ENCODE measurements around the gene FASTK.

The FASTK gene

DNA sequence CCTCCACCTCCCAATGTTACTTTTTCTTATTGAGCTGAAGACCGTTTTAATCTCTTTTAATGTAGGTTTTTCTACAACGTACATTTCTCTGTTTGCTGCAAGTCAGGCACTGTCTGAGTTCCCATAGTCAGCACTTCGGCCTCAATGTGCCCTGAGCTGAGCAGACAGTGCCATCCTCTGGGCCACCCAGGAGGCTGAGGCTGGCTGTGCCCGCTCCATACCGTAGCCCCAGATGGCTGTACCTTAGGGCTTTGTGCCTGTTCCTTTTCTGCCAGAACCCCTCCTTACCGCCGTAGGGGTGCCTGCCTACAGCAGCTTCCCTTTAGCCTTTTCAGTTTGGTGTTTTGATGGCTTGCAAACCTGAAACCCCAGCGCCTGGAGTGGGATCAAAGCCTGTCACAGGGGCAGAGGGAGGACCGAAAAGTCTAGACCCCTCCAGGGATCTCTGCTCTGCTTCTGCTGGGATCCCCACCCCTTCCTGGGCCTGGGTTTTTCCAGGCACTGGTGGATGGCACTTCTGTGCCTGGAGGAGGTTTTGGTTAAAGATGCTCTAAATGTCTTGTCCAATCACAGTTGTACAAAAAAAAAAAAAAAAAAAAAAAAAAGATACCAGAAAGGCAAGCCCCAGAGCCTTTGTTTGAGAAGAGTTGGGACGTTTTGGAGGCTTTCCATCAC lies 14.7 kb upstream of the FASTK start:
- Mint-ChIP-seq H3K36me3 (peaks cover 0 to 4% of the 10 kb centered on the region in 2 donors), H3K27ac (no peak overlapping the region), H3K27me3 (peaks cover 0 to 29% of the 10 kb centered on the region in 2 donors), H3K4me3 (no peak overlapping the region), H3K4me1 (no peaks in the 10 kb centered on the region), H3K9me3 (no peaks in the 10 kb centered on the region)
- DNase-seq (no peak), ATAC-seq (replicated peaks) (no peak)

DNA sequence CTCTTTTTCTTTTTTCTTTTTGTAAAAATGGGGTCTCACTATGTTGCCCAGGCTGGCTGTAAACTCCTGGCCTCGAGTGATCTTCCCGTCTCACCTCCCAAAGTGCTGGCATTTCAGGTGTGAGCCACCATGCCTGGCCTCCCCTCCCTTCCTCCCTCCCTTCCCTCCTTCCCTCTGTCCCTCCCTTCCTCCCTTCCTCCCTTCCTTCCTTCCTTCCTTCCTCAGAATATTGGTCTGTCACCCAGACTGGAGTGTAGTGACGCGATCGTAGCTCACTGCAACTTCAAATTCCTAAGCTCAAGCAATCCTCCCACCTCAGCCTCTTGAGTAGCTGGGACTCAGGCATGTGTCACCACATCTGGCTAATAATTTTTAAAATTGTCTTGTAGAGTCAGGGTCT lies 14.1 kb upstream of the FASTK start:
- no peak overlapping the region for H3K27ac Mint-ChIP-seq

DNA sequence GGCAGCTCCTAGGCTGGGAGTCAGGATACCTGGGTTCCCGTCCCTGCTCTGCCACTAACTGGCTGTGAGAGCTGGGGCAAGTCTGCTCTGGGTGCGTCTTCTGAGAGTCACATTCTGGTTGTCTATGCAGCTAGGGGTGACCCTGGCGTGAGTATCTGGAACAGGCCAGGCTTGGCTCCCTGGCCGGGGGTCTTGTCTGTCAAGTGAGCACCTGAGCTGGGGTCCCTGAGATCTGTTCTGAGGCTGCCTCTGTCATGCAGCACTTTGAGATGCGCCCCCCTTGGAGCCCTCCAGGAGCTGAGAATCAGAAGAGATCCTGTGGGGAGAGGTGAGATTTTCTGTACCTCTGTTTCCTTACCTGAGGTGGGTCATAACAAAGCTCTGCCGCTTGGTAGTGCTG lies 13.1 kb upstream of the FASTK start:
- no peak overlapping the region for H3K27ac Mint-ChIP-seq
- ATAC-seq (replicated peaks) = no peak
- H3K9me3 Mint-ChIP-seq = no peaks in the 10 kb centered on the region
- DNase-seq = no peak
- H3K4me3 Mint-ChIP-seq = no peak overlapping the region
- peaks cover 0 to 8% of the 10 kb centered on the region in 2 donors for H3K36me3 Mint-ChIP-seq
- peaks cover 8 to 10% of the 10 kb centered on the region in 2 donors for H3K4me1 Mint-ChIP-seq
- H3K27me3 Mint-ChIP-seq = peaks cover 12 to 44% of the 10 kb centered on the region in 2 donors

More for the DNA sequence above, 14.1 kb upstream of the FASTK start:
- Mint-ChIP-seq H3K4me1 (peaks cover 0 to 2% of the 10 kb centered on the region in 2 donors), H3K27me3 (peaks cover 3 to 35% of the 10 kb centered on the region in 2 donors), H3K4me3 (no peak overlapping the region), H3K9me3 (no peaks in the 10 kb centered on the region), H3K36me3 (peaks cover 0 to 7% of the 10 kb centered on the region in 2 donors)
- ATAC-seq (replicated peaks) (no peak), DNase-seq (no peak)

DNA sequence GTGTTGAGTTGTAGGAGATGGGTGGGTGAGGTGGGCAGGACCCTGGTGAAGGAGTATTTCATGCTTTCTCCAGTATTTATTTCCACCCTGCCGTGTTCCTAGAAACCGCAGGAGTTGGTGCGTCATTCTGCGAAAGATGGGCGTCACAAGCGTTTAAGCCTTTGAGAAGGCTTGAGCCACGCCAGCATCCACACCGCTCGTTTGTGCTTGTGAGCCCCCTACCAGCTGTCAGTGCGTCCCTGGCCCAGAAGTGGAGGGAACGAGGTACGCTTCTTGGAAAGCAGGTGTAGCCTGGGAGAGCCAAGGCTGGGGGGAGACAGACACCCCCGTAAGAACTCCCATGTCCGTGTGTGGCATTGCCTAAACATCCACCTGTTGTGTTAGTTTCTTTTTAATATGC lies 11.4 kb upstream of the FASTK start:
- DNase-seq = no peak
- H3K9me3 Mint-ChIP-seq = no peaks in the 10 kb centered on the region
- H3K27me3 Mint-ChIP-seq = peaks cover 12 to 53% of the 10 kb centered on the region in 2 donors
- no peak overlapping the region for H3K4me3 Mint-ChIP-seq
- peaks cover 14 to 24% of the 10 kb centered on the region in 2 donors for H3K4me1 Mint-ChIP-seq
- ATAC-seq (replicated peaks) = no peak
- H3K36me3 Mint-ChIP-seq = peaks cover 0 to 8% of the 10 kb centered on the region in 2 donors
- H3K27ac Mint-ChIP-seq = no peak overlapping the region

DNA sequence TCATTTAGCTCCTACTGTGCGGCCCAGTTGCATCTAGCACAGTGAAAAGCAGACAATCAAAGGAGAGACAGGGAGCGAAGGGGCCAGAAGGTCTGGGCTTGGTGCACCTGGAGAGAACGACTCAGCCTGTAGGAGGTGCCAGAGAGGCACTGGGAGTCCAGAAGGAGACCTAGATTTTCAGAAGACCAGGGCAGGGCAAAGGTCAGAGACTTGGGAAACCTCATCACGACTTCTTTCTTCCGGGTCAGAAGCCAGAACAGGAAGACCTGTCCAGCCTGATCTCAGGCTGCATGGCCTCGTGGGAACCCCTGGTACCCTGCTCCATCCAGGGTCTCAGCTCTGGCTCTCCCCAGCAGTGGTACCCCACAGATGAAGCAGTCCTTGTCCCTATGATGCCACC lies 10.8 kb upstream of the FASTK start:
- Mint-ChIP-seq H3K4me3 (no peak overlapping the region), H3K27ac (no peak overlapping the region), H3K4me1 (peaks cover 14 to 26% of the 10 kb centered on the region in 2 donors), H3K9me3 (no peaks in the 10 kb centered on the region), H3K36me3 (peaks cover 0 to 8% of the 10 kb centered on the region in 2 donors), H3K27me3 (peaks cover 12 to 56% of the 10 kb centered on the region in 2 donors)
- no peak for ATAC-seq (replicated peaks)
- no peak for DNase-seq

DNA sequence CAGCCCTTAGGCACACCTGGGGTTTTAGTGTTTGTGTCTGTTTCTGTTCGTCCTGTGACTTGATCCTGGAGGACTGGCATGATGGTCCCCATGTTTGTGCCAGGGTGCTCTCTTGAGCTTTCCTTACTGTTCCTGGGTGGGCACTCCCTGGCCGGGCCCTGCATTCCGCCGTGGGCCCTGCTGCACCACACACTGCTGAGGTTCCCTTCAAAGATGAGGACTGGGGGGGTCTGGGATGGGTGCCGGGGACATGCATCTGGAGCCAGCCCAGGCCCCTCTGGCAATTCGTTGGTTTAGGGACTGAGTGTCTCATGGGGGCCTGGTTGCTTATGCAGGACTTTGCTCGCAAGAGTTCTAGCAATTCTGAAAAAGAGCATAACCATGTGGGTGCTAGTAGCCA lies 10.4 kb upstream of the FASTK start:
- DNase-seq (no peak), ATAC-seq (replicated peaks) (no peak)
- peaks cover 14 to 28% of the 10 kb centered on the region in 2 donors for H3K4me1 Mint-ChIP-seq
- H3K4me3 Mint-ChIP-seq = no peak overlapping the region
- H3K27ac Mint-ChIP-seq = no peak overlapping the region
- no peaks in the 10 kb centered on the region for H3K9me3 Mint-ChIP-seq
- peaks cover 0 to 8% of the 10 kb centered on the region in 2 donors for H3K36me3 Mint-ChIP-seq
- H3K27me3 Mint-ChIP-seq = peaks cover 13 to 58% of the 10 kb centered on the region in 2 donors

DNA sequence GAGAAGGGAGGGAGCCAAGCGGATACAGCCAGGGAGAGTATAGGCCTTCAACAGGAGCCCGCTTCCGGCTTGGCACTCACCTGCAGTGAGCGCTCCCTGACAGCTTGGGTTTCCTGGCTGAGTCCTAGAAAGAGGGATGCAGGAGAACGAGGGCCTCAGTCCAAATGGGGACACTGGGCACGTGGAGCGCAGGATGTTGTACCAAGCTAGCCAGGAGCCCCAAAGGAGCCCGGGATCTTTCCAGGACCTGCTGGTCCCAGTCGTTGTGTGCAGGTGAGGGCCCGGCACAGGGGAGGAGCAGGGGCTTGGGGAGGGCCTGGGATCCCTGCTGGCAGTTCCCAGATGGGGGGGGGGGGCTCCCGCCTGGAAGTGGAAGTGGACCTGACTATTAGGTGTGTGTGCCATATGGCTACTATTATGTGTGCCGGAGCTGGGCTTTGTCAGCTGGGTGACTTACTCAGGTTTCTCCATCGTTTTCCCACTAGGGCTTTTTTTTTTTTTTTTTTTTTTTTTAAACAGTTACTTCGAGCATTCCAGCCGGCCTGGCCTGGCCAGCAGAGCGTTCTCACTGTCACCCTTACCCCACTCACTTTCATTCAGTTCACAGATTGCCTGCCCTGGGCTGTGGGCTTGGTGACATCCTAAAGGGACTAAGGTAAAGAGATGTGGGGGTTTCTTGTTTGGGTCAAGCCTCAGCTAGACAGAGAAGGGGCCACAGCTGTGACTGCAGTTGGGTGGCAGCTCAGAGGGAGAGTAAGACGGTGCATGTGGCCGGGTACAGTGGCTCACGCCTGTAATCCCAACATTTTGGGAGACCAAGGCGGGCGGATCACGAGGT lies 9.5 kb upstream of the FASTK start:
- H3K4me3 Mint-ChIP-seq = no peak overlapping the region
- ATAC-seq (replicated peaks) (no peak), DNase-seq (no peak)
- peaks cover 22 to 67% of the 10 kb centered on the region in 2 donors for H3K27me3 Mint-ChIP-seq
- peaks cover 0 to 11% of the 10 kb centered on the region in 2 donors for H3K36me3 Mint-ChIP-seq
- no peaks in the 10 kb centered on the region for H3K9me3 Mint-ChIP-seq
- H3K27ac Mint-ChIP-seq = no peak overlapping the region
- peaks cover 23 to 37% of the 10 kb centered on the region in 2 donors for H3K4me1 Mint-ChIP-seq

DNA sequence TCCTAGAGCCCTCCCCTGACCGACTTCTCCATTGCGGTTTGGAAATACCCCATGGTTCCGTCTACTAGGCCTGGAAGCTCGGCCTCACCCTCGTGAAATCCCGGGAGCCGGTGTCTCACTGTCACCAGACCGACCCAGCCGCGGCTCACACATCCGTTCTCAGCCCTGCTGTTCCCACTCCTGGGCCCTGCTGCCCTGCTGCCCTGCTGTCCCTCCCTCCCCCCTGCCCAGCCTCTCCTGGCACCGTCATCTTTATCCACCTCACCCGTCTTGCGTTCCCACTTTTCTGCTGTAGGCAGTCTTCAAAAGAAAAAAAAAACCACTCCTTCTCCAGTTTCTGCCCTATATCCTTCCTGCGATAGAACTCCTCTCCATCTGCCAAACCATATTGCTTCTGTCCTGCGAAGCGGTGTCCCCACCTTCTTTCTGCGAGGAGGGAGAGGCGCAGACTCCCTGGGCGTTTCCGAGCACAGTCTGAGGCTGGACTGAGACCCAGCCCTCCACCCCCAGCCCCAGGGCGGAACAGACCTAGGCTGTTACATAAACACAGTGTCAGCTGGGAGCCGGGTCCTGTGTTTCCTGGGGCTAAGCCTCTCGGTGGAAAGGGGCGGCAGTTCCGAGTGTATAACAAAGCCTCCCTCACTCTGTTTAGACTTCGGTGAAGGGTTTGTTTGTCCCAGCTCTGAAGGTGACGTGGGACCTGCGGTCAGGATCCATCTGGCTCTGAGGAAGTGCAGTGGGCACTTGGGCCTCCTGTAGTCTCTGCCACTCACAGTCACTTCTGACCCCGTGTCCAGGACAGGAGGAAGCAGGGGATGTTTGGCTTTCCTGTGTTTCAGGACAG lies 8.5 kb upstream of the FASTK start:
- peaks cover 28 to 39% of the 10 kb centered on the region in 2 donors for H3K4me1 Mint-ChIP-seq
- peaks cover 28 to 68% of the 10 kb centered on the region in 2 donors for H3K27me3 Mint-ChIP-seq
- no peak overlapping the region for H3K27ac Mint-ChIP-seq
- no peaks in the 10 kb centered on the region for H3K9me3 Mint-ChIP-seq
- DNase-seq (no peak), ATAC-seq (replicated peaks) (peak; percentile 22 to 28)
- H3K4me3 Mint-ChIP-seq = peak overlapping the region; percentile 44 to 71
- peaks cover 0 to 11% of the 10 kb centered on the region in 2 donors for H3K36me3 Mint-ChIP-seq

DNA sequence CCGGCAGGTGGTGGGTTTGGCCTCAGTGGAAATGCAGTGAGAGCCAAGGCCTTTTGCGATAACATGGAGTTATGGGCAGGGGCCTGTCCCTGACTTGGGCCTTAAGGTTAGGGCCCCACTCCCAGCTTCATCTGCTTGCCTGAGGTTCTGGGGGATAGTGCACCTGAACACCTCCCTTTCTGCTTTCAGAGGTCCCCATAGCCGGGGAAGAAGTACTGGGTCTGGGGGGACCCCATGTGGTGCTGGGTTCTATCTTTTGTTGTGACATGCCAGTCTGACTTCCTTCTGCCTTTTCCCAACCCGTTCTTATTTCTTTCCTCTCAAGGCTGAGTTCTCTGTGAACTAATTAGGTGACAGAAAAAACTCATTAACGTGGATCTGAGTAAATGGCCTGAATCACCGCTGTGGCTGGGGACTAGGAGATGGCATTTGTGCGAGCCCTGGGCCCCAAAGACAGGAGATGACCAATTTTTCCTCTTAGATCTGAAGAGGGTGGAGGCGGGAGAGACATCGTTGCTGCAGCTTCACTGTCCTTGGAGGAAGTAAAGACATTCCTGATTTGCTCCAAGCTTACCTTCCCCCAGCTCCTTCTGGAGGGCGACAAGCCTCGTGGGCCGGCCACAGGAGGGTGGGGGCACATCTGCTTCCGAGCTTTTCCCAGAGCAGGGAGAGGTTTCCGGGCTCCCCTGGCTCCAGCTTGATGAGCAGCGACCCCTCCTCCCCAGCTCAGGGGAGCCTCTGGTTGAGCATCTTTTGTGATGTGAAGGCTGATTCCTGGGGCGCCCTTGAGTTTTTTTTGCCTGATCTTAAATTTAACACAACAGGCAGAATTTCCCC lies 7.6 kb upstream of the FASTK start:
- no peak for DNase-seq
- Mint-ChIP-seq H3K4me1 (peaks cover 28 to 39% of the 10 kb centered on the region in 2 donors), H3K4me3 (peak overlapping the region; percentile 55 to 82), H3K9me3 (no peaks in the 10 kb centered on the region), H3K27me3 (peaks cover 28 to 63% of the 10 kb centered on the region in 2 donors), H3K27ac (no peak overlapping the region), H3K36me3 (peaks cover 0 to 11% of the 10 kb centered on the region in 2 donors)
- ATAC-seq (replicated peaks) = no peak

DNA sequence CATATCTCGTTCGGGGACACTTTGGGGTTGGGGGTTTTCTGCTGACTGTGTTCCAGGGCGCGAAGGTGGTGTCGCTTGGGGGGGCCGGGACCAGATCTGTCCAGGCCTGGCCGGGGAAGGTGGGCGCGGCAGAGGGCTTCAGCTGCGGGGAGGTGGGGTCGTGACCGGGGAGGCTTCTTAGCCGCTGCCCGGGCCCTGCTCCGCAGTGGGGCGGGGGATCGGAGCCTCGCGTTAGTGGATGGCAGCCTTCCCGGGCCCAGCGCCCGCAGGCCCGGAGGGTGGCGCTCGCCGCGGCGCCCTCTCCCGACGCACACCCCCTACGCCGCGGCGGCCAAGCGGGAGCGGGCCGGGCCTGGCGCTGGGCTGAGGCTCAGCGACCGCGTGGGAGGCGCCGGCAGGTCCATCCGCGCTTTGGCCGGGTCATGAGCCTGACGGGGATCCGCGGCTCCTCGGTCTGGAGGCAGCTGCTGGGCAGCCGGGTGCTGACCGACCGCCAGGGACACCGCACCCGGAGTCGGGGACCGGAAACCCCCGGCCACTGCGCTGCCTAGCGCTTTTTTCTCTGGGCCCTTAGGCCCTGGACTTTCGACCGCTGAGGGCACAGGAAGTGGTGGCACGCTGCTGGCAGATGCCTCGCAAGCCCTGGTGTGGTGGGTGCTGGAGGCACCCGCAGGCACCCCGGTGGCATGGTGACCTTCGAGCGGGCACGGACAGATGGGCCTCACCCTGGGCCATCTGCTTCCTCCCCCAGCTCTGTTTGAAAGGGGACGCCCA lies 6.8 kb upstream of the FASTK start:
- Mint-ChIP-seq H3K36me3 (peaks cover 0 to 17% of the 10 kb centered on the region in 2 donors), H3K4me3 (peak overlapping the region; percentile 82 to 86), H3K27me3 (peaks cover 28 to 62% of the 10 kb centered on the region in 2 donors), H3K27ac (peak overlapping the region; percentile 81), H3K4me1 (peaks cover 34 to 46% of the 10 kb centered on the region in 2 donors), H3K9me3 (no peaks in the 10 kb centered on the region)
- ATAC-seq (replicated peaks) = peak in 1 of 2 donors; percentile 11
- DNase-seq = peak; percentile 23

DNA sequence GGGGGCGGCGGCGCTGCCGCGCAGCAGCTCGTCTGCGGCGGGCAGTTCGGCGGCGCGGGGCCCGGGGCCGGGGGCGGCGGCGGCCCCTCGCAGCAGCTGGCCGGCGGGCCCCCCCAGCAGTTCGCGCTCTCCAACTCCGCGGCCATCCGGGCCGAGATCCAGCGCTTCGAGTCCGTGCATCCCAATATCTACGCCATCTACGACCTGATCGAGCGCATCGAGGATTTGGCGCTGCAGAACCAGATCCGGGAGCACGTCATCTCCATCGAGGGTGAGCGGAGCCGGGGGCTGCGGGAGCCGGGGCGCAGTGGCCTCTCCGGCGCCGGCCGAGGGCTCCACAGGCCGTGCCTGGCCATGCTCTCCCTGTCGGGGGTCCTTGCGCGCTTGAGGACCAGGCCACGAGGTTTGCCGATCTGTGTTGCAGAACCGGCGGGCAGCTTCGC lies 6.2 kb upstream of the FASTK start:
- Mint-ChIP-seq H3K27me3 (peaks cover 28 to 60% of the 10 kb centered on the region in 2 donors), H3K36me3 (peaks cover 0 to 17% of the 10 kb centered on the region in 2 donors), H3K9me3 (no peaks in the 10 kb centered on the region), H3K27ac (peak overlapping the region; percentile 81), H3K4me1 (peaks cover 38 to 52% of the 10 kb centered on the region in 2 donors), H3K4me3 (peak overlapping the region; percentile 82 to 86)
- DNase-seq (no peak), ATAC-seq (replicated peaks) (no peak)

DNA sequence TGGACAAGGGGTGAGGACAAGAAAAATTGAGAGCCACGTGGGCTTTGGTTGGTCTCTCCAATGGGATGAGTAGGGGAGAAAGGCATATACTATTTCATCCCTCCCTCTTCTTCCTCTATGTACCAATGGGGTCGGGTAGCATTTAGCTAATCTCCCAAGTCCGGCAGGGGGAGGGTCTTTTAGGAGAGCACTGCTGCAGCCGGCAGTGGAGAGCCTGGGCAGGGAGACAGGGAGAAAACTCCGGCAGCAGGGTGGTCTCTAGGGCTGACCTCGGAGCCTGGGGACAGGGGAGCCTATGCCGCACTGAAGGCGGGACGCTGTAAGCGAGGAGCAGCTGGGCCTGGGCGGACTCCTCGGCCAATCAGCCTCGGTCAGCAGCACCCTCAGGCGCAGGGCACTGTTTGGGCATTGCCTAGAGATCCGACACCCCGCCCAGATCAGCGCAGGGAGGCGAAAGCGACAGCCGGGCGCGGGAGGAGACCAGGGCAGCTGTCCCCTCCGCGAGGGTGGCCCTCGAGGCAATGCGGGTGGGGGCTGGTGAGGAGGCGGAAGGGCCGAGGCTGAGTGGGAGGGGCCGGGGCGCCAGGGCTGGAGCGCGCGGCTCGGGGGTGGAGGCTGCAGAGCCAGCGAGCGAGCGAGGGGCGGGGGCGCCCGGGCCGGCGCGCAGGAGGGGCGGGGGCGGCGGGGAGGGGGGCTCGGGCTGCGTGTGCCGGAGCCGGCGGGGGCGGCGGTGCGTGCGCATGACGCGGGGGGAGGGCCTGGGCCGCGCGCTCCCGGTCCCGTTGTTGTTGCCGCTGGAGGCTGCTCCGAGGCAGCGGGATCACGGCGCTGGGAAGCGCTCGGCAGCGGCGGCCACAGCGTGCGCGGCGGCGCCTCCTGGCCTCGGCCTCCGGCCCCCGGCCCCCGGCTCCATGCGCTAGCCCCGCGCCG lies 5.3 kb upstream of the FASTK start, which contains the start of gene AGAP3:
TSS of gene AGAP3 (plus strand) at position 785 of the 930 bp plus-strand sequence. CDS start 267 bp downstream, outside the sequence.
- H3K9me3 Mint-ChIP-seq = no peaks in the 10 kb centered on the region
- H3K27ac Mint-ChIP-seq = peak within 1 kb of the TSS; percentile 90
- DNase-seq (no peak), ATAC-seq (replicated peaks) (peak; percentile 14 to 28)
- peaks cover 40 to 59% of the 10 kb centered on the region in 2 donors for H3K4me1 Mint-ChIP-seq
- peaks cover 28 to 52% of the 10 kb centered on the region in 2 donors for H3K27me3 Mint-ChIP-seq
- peak within 1 kb of the TSS; percentile 88 to 89 for H3K4me3 Mint-ChIP-seq
- peaks cover 0 to 13% of the 10 kb centered on the region in 2 donors for H3K36me3 Mint-ChIP-seq

All from stimulated activated naive B cell treated with anti-CD40 and anti-IgM and Interleukin-4, amounts not matched to agents 10 μg/mL and 1 μg/mL and 100 μg/mL, for 72 hours (primary cell).